NCI-H446 treated with DMSO at 0.1 percent for 48 hours (cell line): ENCODE results near the gene NOB1.
"Not testable (repeated sequence)": the region's sequence is repeated elsewhere in the genome, so short reads cannot be mapped to it uniquely, and the experiment has no call there.

Source experiments
- DNase-seq: peaks from one replicate; lab custom pipeline; 2025; lab: John Stamatoyannopoulos, UW

The NOB1 gene

GRCh38 chr16:69754469-69755310 lies at the start of gene NOB1:
Gene NOB1, minus strand, starts transcription at chr16:69754926. Its CDS starts 16 bp downstream, at chr16:69754910.
- DNase-seq: peak; percentile 80

- DNase-seq: no peak
Observed at GRCh38 chr16:69804297-69804696, 49.6 kb upstream of the NOB1 start.

GRCh38 chr16:69799611-69800031 lies 44.9 kb upstream of the NOB1 start:
- DNase-seq: no peak

- no peak for DNase-seq
Observed at GRCh38 chr16:69798466-69798865, 43.7 kb upstream of the NOB1 start.

- no peak for DNase-seq
Observed at GRCh38 chr16:69796285-69797118, 41.8 kb upstream of the NOB1 start.

GRCh38 chr16:69794486-69794885 lies 39.8 kb upstream of the NOB1 start:
- no peak for DNase-seq

- no peak for DNase-seq
Observed at GRCh38 chr16:69793526-69793925, 38.8 kb upstream of the NOB1 start.

GRCh38 chr16:69791391-69791847 lies 36.7 kb upstream of the NOB1 start:
- not testable (repeated sequence) for DNase-seq

GRCh38 chr16:69787883-69788282 lies 33.2 kb upstream of the NOB1 start:
- DNase-seq: no peak

- DNase-seq: no peak
Observed at GRCh38 chr16:69784586-69784985, 29.9 kb upstream of the NOB1 start.

GRCh38 chr16:69781118-69781517 lies 26.4 kb upstream of the NOB1 start:
- no peak for DNase-seq

- no peak for DNase-seq
Observed at GRCh38 chr16:69779724-69780123, 25.0 kb upstream of the NOB1 start.

GRCh38 chr16:69775563-69775962 lies 20.8 kb upstream of the NOB1 start:
- no peak for DNase-seq

GRCh38 chr16:69773260-69773947 lies 18.7 kb upstream of the NOB1 start:
- DNase-seq: no peak

- no peak for DNase-seq
Observed at GRCh38 chr16:69771651-69771967, 16.9 kb upstream of the NOB1 start.

GRCh38 chr16:69769404-69769803 lies 14.7 kb upstream of the NOB1 start:
- DNase-seq: no peak

GRCh38 chr16:69768666-69769065 lies 13.9 kb upstream of the NOB1 start:
- DNase-seq: no peak

GRCh38 chr16:69767459-69768229 lies 12.9 kb upstream of the NOB1 start:
- DNase-seq: no peak

- DNase-seq: no peak
Observed at GRCh38 chr16:69763599-69763942, 8.8 kb upstream of the NOB1 start.

GRCh38 chr16:69762814-69763598 lies 8.3 kb upstream of the NOB1 start:
- no peak for DNase-seq
